ENCODE measurements around the gene KCNC4.

Gene KCNC4

DNA sequence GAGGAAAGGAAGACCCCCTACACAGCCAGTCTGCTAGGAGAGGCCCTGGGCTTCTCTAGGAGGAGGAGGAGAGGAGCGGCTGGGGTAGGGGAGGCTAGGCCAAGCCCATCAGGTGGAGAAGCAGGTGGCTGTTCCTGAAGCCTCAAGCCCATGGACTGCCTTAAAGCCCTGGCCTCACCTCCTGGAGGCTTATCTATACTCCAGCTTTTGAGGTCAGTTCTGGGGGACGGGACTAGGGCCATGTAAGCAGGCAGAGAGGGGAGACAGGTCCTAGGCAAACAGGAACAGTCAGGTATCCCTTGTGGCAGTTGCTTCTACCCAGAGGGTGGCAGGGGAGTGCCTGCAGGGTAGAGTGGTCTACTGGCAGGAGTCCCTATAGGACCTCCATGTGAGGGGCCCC, 40.6 kb downstream of the KCNC4 start:
- in situ Hi-C loops (cut with HindIII; ENCODE audit: low sequenced_read_pairs) = no loop called here

DNA sequence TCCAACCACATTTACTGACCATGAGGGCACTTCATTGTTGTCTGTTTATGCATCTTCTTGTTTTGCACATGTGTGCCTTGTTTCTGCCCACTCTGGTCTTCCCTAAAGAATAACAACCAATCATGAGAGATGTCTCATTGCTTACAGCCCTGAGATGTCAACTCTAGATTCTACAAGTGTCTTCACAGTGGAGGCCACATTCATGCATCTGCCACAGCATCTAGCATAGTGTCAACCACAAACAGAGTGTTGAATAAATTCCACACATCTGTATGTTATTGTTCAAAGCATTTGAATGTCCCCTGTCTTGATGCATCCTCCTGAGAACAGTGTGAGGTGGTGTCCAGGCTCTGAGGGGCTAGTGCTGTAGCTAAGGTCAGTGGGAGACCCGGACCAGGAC, 43.1 kb downstream of the KCNC4 start:
- in situ Hi-C loops (cut with HindIII; ENCODE audit: low sequenced_read_pairs) = no loop called here

DNA sequence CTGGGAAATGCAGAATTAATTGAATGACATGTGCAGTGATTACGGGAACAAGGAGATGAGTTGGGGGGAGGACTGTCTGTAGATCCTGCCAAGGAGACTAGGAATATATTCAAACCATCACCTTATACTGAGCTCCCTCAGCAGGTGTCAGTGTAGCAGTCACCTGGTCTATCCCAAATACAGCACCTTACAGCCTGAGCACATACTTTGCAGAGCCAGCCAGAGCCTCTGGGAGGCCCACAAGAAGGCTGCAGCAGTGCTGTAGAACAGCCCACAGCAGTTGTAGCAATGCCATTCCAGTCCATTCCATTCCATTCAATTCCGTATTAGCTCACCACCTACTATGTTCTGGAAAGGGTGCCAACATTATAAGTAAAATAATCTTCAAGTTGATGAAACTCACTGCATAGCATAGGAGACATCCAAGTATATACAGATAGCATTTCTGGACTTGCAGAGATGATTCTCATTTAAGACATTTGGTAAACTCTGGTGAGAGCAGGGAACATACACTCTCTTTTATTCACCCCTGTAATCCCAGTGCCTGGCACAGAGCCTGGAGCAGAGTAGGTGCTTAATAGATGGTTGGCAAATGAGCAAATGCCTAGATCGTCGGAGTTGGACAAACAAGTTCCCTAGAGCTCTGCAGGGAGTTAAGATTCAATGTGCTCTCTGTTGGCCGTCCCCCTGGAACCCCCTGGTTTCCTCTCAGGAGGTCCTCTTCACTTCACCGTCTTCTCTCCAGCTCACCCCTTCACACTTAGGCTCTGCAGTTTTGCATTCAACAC, 44.7 kb downstream of the KCNC4 start:
- in situ Hi-C loops (cut with HindIII; ENCODE audit: low sequenced_read_pairs) = no loop called here

DNA sequence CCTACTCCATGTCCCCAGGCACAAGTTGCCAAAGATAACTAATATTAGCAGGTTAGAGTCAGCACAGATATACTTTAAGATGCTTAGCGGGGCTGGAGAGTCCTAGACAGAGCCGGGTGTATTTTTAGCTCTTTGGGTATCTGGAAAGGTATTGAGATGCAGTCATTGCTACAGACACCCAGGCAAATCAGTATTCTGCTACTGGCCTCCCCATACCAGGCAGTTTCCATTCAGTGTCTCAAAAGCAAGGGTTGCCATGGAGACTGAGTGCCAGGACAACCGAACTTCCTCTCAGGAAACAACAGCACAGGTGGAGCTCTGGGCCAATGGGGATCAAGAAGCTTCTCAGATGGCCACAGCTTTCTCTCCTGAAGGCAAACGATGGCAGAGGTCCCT, 45.3 kb downstream of the KCNC4 start:
- in situ Hi-C loops (cut with HindIII; ENCODE audit: low sequenced_read_pairs) = no loop called here

DNA sequence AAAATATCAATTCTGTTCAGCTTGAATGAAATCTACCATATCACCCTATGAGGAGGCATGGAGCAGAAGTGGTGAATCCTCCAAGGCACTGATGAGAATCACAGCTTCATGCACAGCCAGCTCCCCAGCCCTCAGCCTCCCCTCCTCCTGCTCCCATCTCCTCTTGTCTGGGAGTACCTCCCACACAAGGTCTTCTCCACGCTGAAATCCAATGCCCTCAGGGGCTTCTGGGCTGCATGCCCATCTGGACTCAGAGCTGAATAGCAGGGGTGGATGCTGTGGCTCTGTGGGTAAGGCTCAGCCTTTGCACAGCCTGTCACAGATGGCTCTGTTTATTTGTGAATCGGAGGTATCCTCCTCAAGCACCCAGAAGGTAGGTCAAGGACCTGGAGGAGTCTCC, 48.6 kb downstream of the KCNC4 start:
- in situ Hi-C loops (cut with HindIII; ENCODE audit: low sequenced_read_pairs) = no loop called here

DNA sequence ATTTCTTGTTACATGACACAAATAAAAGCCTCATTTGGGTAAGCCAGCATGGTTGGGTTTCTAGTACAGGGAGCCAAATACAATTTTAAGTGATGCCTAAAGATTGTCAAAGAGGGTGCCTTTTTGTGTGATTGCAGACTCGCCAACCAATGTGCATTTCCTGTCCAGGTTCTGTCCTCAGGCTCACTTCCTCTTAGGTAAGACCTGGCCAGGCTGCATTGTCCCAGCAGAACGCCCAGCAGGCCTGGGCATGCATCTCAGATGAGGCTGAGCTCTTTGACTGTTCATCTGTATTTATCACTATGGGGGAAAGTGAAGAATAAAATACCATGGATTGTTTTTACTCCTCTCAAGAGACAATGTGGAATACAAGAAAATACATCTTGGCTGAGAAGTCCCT, 49.7 kb downstream of the KCNC4 start:
- in situ Hi-C loops (cut with HindIII; ENCODE audit: low sequenced_read_pairs) = no loop called here
